Kidney (tissue), 14 donors: ENCODE results near the gene GRIN1. TPM values are rescaled to one million over a fixed set of nuclear protein-coding genes. Genes with fewer than 3 reads are reported as not detected.

Experiments
- DNase-seq, 5 donors: peaks; one replicate each; pipeline ENCODE4 v3.0.0-alpha.2; 2013 to 2020
- FAIRE-seq: peaks from 2 replicates; lab custom pipeline; 2012; peaks lifted over from hg19 to GRCh38; lab: Jason Lieb, UNC
- H3K27ac ChIP-seq, 2 donors: one replicate each; pipeline ENCODE4 v1.7.0; 2013; ENCODE audit warnings: low read depth in 2 of 2, low read length in 2 of 2, inconsistent platforms in 1 of 2
- H3K27me3 ChIP-seq: one replicate; pipeline ENCODE4 v1.7.1; 2013; ENCODE audit warnings: low read length, inconsistent platforms; ENCODE audit not compliant: control insufficient read depth, insufficient read depth
- H3K36me3 ChIP-seq, 3 donors: one replicate each; pipeline versions ENCODE4 v1.7.0 to v1.7.1; 2013; ENCODE audit warnings: low read length in 3 of 3, control low read depth in 1 of 3, inconsistent platforms in 1 of 3; ENCODE audit not compliant: insufficient read depth in 3 of 3, control insufficient read depth in 2 of 3
- H3K4me1 ChIP-seq, 3 donors: one replicate each; pipeline versions ENCODE4 v1.7.0 to v1.7.1; 2013; ENCODE audit warnings: low read length in 3 of 3, inconsistent platforms in 1 of 3, low read depth in 1 of 3; ENCODE audit not compliant: control insufficient read depth in 2 of 3, insufficient read depth in 2 of 3
- H3K4me3 ChIP-seq, 3 donors: one replicate each; pipeline versions ENCODE4 v1.7.0 to v1.8.1; 2013; ENCODE audit warnings: low read length in 3 of 3, control low read depth in 1 of 3, inconsistent platforms in 1 of 3
- H3K9ac ChIP-seq, 3 donors: one replicate each; pipeline versions ENCODE4 v1.7.0 to v1.7.1; 2013; ENCODE audit warnings: low read length in 3 of 3, control low read depth in 1 of 3, inconsistent platforms in 1 of 3
- H3K9me3 ChIP-seq, 3 donors: one replicate each; pipeline versions ENCODE4 v1.7.0 to v1.7.1; 2013; ENCODE audit warnings: low read length in 3 of 3, control low read depth in 1 of 3, inconsistent platforms in 1 of 3; ENCODE audit not compliant: control insufficient read depth in 2 of 3, insufficient read depth in 1 of 3
- CTCF ChIP-seq: IDR thresholded peaks from 3 replicates; pipeline ENCODE4 v1.5.1; 2012; ENCODE audit warnings: mild to moderate bottlenecking, moderate library complexity, borderline replicate concordance; ENCODE audit not compliant: insufficient read depth; ENCODE audit errors: extremely low read depth
- intact Hi-C: fragments of 100-400 bp; cut with DNase I; formaldehyde crosslinking; loops from one replicate; pipeline ENCODE4 v1.11.1; 2022
- polyA plus RNA-seq: library from polyadenylated mRNA; stranded (reverse); fragments of 350-450 nt; fragmentation: Illumina TruSeq; extraction: RNeasy Lipid Tissue Mini Kit (QIAGEN cat#74804); gene quantifications from one replicate; pipeline ENCODE4 v1.2.3, GENCODE V29; 2014; ENCODE audit warnings: low read depth, low replicate concordance; ENCODE audit not compliant: insufficient read depth
- total RNA-seq: library from RNA; stranded (reverse); fragmentation: NEBNext Ultra II Directional; extraction: Animal tissue kit (Norgen Biotek cat#: 25700); gene quantifications from one replicate; pipeline ENCODE4 v1.2.1, GENCODE V29; 2021
- donor health status: control.
- donor health status: control.
- donor health status: control.
- donor health status: control.
- donor health status: control.
- donor health status: DM: yes; HTN: yes; CAD: no.
- donor health status: Normal renal cell carcinoma (clear cell type).

GRIN1 gene
- total and polyA plus RNA-seq, 2 donors from 2014 or later = 0.47 TPM; not detected in 1

GRCh38 chr9:137192859-137193258, 53.9 kb downstream of the GRIN1 start:
- no peaks in the 10 kb centered on the region for H3K9me3 ChIP-seq
- H3K36me3 ChIP-seq = peaks cover 0 to 9% (median 4%) of the 10 kb centered on the region in 3 donors
- FAIRE-seq (no peak), DNase-seq (no peak)
- no peaks in the 10 kb centered on the region for H3K27me3 ChIP-seq
- no peak for TF ChIP-seq CTCF
- peaks cover 0 to 50% (median 21%) of the 10 kb centered on the region in 3 donors for H3K4me1 ChIP-seq
- H3K9ac ChIP-seq = no peak overlapping the region
- no peak overlapping the region for H3K27ac ChIP-seq
- H3K4me3 ChIP-seq = no peak overlapping the region
- intact Hi-C loops = no loop called here

GRCh38 chr9:137193771-137194170, 54.8 kb downstream of the GRIN1 start:
- intact Hi-C loops = no loop called here
- H3K4me3 ChIP-seq = no peak overlapping the region
- DNase-seq = no peak

GRCh38 chr9:137194388-137194787, 55.4 kb downstream of the GRIN1 start:
- peaks cover 0 to 58% (median 22%) of the 10 kb centered on the region in 3 donors for H3K4me1 ChIP-seq
- peak overlapping the region in 1 of 3 donors; percentile 19 for H3K9ac ChIP-seq
- no peaks in the 10 kb centered on the region for H3K27me3 ChIP-seq
- H3K36me3 ChIP-seq = peaks cover 0 to 9% (median 4%) of the 10 kb centered on the region in 3 donors
- intact Hi-C loops = no loop called here
- DNase-seq (no peak), FAIRE-seq (no peak)
- TF ChIP-seq CTCF = no peak
- no peak overlapping the region for H3K4me3 ChIP-seq
- no peaks in the 10 kb centered on the region for H3K9me3 ChIP-seq
- peak overlapping the region; percentile 57 to 61 for H3K27ac ChIP-seq

More at GRCh38 chr9:137193771-137194170, 54.8 kb downstream of the GRIN1 start:
- TF ChIP-seq CTCF = no peak
- Histone ChIP-seq H3K9me3 (no peaks in the 10 kb centered on the region), H3K27me3 (no peaks in the 10 kb centered on the region), H3K9ac (no peak overlapping the region), H3K36me3 (peaks cover 0 to 9% (median 4%) of the 10 kb centered on the region in 3 donors), H3K27ac (peak overlapping the region in 1 of 2 donors; percentile 57), H3K4me1 (peaks cover 0 to 56% (median 24%) of the 10 kb centered on the region in 3 donors)
- FAIRE-seq = no peak

GRCh38 chr9:137194909-137195308, 56.0 kb downstream of the GRIN1 start:
- Histone ChIP-seq H3K4me3 (no peak overlapping the region), H3K4me1 (peaks cover 0 to 55% (median 17%) of the 10 kb centered on the region in 3 donors), H3K36me3 (peaks cover 0 to 9% (median 4%) of the 10 kb centered on the region in 3 donors), H3K27ac (peak overlapping the region in 1 of 2 donors; percentile 65), H3K9me3 (no peaks in the 10 kb centered on the region), H3K27me3 (no peaks in the 10 kb centered on the region), H3K9ac (peak overlapping the region in 1 of 3 donors; percentile 19)
- FAIRE-seq (no peak), DNase-seq (no peak)
- intact Hi-C loops = no loop called here
- TF ChIP-seq CTCF = no peak
